GM21390 (cell line): Measurements from ENCODE around the gene ATP11A.

Experiments
- ATAC-seq: cut with Tn5 transposase; IDR thresholded peaks from one replicate; pipeline ENCODE4 v1.9.1; 2021; ENCODE audit not compliant: unreplicated experiment

Gene ATP11A

DNA sequence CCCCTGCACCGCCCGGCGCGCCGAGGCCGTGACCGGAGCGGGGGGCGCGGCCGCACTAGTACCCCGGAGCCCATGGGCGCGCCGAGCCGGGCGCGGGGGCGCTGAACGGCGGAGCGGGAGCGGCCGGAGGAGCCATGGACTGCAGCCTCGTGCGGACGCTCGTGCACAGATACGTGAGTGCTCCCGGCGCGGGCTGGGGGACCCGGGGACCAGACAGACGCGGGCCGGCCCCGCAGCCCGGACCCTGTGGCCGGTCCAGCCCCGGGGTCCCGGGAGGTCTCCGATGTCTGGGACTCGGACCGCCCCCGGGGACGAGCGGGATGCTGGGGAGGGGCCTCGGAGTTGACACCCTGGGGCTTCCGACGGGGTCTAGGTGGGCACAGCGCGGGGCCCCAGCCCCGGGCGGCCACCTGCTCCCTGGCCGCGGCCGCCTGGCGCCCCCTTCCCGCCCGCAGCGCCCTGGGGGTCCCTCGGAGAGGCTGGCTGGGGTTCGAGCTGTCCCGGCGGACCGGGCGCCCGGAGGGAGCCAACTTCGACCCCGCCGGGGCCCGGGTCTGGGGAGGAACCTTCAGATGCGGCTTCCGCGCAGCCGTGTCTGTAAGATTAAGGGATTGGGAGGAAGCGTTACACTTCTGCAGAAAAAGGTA is 568 bp downstream of the ATP11A start:
- peak; percentile 34 for ATAC-seq

GRCh38 chr13:112692104-112692503 is 2.3 kb downstream of the ATP11A start:
- ATAC-seq: no peak

DNA sequence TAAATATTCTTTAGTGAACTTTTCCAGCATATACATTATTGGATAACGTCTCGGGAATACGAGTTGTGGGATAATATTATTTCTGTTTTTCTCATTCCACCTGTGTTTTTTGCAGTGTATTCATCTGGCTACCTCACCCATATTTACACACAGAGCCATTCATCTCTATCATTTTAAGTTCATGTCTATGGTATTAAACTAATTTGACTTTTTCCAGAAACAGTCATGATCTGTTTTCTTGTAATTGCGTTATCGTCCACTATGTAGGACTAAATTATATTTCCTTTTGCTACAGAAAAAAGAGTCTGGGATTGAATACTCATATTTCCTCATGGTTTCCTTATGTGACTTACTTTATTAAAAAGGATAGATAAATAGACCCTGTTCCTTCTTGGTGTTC is 2.7 kb downstream of the ATP11A start:
- ATAC-seq: no peak

DNA sequence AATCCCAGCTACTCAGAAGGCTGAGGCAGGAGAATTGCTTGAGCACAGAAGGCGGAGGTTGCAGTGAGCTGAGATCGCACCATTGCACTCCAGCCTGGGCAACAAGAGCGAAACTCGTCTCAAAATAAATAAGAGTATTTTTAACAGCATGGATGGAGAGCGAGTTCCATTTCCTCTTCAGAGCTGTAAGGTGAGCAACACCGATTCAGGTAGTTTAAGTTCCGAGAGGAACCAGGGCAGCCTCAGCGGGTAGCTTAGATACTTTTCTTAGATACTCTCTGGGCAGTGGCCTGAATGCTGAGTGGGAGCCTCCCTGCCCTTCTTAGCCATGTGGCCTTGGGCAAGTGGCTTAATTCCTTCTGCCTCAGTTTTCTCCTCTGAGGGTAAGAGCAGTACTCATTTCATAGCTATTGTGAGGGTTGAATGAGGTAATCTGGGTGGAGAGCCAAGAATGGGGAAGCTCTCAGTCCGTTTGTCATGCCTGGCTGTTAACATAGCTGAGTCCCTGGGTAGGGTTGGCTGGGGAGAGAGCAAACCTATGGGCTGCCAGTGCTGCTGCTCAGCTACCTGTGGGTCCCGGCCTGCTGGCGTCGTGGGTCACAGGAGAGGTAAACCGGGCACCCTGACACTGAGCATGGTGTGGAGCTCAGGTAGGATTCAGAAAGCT is 4.1 kb downstream of the ATP11A start:
- no peak for ATAC-seq

DNA sequence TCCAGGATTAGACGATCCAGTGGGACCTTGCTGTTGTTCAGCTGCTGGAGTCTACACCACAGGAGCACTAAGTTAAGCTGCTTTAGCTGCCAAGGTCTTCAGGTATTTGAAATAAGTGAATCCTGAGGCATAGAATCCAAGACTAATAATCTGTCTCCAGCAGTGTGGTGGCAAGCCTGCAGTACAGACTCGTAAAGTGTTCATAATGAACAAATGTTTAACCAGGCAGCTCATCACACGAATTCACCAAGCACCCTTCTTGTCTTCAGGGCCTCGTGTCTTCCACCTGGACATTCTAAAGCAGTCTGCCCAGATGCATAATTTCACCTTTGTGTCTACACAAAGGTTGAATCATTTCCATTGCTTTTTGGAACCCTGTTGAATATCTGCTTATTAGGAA is 5.3 kb downstream of the ATP11A start:
- no peak for ATAC-seq

GRCh38 chr13:112696001-112696868 is 6.4 kb downstream of the ATP11A start:
- no peak for ATAC-seq

- no peak for ATAC-seq
These were observed 7.1 kb downstream of the ATP11A start for GRCh38 chr13:112696869-112697465.

DNA sequence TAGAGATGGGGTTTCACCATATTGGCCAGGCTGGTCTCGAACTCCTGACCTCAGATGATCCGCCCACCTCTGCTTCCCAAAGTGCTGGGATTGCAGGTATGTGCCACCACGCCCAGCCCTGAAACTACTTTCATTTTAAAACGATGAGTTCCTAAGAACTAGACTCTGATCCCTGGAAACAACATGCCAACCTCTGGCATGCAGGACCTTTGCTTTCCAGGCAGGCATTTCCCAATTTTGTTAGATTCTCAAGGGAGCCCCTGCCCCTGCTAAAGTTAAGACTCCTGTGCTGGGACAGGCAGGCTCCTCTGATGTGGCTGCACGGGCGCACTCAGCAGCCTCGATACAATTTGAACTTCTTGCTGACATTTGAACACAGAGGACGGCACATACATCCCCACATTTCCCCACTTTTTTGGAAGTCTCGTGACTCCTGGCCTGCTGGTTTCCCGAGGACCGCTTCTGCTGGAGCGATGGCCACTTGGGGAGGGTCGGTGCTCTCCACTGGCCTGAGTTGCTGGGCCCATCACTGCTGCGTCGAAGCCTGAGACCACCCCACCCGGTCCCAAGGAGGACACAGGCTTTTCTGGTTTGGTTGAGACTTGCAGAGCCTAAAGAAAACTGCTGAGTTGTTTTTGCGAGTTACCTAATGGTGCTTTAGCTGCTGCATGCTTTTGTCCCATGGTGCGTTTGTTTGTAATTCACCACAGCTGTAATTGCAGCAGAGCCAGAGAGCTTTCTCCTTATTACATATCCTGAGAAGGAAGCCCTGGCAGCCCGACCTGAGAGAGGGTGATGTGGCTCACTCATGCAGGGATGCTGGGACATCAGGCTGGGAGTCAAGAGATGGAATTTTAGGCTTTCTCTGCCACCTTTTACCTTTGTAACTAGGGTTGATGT is 8.2 kb downstream of the ATP11A start:
- no peak for ATAC-seq

DNA sequence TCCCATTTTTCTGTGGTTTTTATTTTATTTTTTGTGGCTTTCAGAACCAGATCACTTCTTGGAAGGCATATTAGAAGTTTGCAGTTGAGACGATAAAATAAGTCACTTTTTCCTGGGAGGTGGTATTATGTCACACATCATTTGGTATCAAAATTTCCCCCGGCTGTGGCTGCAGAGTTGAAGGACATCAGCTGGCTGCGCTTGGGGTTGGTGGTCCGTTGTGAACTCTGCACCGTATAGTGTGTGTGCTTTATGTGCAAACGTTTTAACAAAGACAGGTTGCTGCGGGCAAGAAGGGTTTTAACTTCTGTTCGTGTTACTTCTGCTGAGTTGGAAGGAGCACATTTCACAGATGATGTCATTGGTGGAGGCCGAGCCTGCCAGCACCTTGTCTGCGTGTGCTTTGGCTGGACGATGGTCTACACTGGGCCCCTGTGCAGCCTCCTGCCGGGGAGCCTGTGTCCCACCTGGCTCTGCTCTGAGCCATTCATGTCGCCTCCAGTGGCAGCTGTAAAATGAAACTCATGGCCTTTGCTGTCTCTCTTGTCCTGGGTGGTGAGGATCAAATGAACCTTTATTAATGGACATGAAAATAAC is 9.6 kb downstream of the ATP11A start:
- no peak for ATAC-seq

DNA sequence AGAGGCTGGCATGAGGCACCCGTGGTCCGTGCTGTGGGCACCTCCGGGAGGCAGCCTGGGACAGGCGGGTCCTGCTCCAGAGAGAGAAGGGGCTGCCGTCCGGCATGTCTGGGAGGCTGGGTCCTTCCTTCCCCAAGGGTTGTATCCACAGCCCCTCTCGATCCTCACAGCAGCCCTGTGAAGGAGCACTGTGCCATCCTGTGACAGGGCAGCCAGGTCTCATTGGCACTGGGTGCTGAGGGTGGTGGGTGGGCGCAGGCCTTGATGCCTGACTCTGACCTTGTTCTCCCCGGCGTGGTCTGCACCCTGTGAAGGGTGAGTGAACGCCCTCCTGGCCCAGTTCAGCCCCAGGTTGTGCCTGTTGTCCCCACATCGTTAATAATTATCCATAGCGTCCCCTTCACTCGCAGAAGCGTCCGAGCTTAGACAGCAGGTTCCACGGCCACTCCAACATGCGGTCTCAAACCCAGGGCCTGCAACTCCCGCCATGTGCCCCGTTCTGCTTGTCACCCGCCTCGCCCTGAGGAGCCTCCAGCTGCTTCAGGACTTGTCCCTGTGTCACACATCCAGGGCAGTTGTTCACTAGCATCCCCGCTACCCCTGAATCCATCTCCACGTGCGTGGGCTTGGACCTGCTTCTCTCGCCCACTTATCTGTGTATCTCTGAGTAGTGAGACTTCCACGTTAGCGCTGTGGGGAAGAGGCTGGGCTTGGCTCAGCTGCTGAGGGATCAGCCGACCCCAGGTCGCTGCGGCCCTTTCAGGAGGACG is 10.6 kb downstream of the ATP11A start:
- no peak for ATAC-seq

DNA sequence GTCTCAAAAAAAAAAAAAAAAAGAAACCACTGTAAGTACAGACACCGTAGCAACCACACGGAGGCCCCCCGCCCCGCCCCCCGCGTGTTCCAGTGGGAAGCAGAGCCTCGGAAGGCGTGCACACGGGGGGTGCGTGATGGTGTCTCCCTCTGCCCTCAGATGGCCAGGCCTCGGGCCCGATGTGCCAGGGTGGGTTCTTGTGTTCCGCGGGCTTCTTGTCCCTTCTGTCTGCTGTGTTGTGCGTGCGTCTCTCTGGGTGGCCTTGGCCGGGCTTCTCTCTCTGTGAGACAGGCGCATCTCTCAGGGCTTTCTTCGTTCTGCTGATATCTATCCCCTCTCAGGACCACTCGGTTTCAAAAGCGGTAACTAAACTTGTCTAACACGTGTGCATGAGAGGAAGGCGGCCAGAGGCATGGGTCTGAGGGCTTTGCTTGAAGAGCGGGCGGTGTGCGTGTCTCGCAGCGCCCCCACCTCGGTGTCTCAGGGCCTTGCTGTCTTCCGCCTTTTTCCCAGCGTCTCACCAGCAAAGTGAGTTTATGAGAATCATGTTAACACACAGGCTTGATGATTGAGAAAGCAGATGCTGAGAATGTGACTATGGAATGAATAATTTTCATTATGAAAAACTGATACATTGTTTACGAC is 12.6 kb downstream of the ATP11A start:
- ATAC-seq: no peak

GRCh38 chr13:112702986-112703379 is 13.1 kb downstream of the ATP11A start:
- no peak for ATAC-seq

DNA sequence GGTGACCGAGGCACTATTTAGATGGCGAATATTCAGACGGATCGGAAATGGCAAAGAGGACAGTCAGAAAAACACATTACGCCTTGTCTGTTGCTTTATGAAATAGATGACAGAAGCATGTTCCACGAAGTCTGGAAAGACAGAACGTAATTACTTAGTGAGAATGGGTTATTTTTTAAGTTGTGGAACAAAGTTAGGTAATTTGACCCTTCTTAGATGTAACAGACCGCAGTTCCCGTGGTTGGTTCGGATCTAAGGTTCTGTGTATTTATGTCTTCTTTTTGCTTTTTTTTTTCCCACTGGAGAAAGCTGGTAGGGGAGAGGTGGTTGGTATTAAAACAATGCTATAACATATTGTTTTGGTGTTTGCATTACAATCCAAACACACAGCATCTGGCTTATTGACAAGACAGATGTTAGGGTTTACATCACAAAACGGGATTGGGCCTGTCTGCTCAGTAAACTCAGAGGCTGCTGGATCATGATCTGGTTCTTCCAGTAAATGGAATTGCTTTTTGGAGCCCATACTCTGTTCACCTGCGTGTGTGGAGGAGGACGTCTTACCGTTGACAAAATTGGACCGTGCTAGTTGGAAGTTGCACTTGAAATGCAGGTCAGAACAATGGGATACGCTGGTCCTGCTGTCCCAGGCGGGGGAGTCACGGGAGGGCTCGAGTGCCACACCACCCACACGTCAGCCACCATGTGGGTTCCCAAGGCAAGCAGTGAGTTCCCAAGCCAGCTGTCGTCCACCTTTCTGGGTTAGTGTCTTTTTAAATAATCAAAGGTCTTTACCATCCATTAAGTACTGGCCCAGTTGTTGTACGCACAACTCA is 13.8 kb downstream of the ATP11A start:
- ATAC-seq: no peak

- no peak for ATAC-seq
These were observed 14.7 kb downstream of the ATP11A start for GRCh38 chr13:112704308-112705145.

GRCh38 chr13:112705286-112705685 is 15.4 kb downstream of the ATP11A start:
- no peak for ATAC-seq

DNA sequence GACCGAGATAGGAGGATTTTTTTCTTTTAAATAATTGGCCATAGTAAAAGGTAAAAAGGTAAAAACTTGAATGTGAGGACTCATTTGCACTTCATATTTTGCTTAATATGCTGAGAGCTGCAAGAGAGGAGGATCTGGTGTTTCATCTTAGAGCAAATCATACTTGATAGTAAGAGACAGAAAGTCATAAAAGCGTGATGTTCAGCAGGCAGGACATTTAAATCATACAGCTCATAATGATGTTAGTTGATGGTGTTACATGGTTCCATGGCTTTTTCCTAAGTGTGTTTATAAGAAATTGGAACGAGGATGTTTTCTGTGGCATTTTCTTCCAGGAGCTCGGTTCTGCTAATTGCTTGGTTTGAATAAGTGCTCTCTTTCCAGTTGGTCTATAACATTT is 16.3 kb downstream of the ATP11A start:
- no peak for ATAC-seq

GRCh38 chr13:112708560-112709240 is 18.9 kb downstream of the ATP11A start:
- no peak for ATAC-seq
